Left forelimb (tissue), 1 donor: ENCODE results near the gene UBE2I.
"Not testable (repeated sequence)": the region's sequence is repeated elsewhere in the genome, so short reads cannot be mapped to it uniquely, and the experiment has no call there.

Experiments used
- DNase-seq: peaks from one replicate; pipeline ENCODE4 v3.0.0-alpha.2; 2018; ENCODE audit warnings: low spot score

The UBE2I gene

GRCh38 chr16:1308977-1309885 lies at the start of gene UBE2I:
Gene UBE2I (plus strand): TSS chr16:1309636. CDS start chr16:1314031, 4,395 bp downstream.
- DNase-seq: peak; percentile 99

- DNase-seq: no peak
These were observed 49.7 kb upstream of the UBE2I start for GRCh38 chr16:1259760-1260068.

GRCh38 chr16:1260101-1260680 lies 49.2 kb upstream of the UBE2I start:
- peak; percentile 60 for DNase-seq

- DNase-seq: peak; percentile 60
These were observed 48.1 kb upstream of the UBE2I start for GRCh38 chr16:1261131-1261892.

- DNase-seq: no peak
These were observed 47.1 kb upstream of the UBE2I start for GRCh38 chr16:1262210-1262845.

GRCh38 chr16:1262846-1263221 lies 46.6 kb upstream of the UBE2I start:
- DNase-seq: no peak

GRCh38 chr16:1263591-1264344 lies 45.7 kb upstream of the UBE2I start:
- DNase-seq: no peak

GRCh38 chr16:1264345-1265089 lies 44.9 kb upstream of the UBE2I start:
- DNase-seq: no peak

- no peak for DNase-seq
These were observed 44.3 kb upstream of the UBE2I start for GRCh38 chr16:1265090-1265630.

GRCh38 chr16:1265826-1266225 lies 43.6 kb upstream of the UBE2I start:
- DNase-seq: no peak

- DNase-seq: not testable (repeated sequence)
These were observed 40.0 kb upstream of the UBE2I start for GRCh38 chr16:1269418-1269817.

- DNase-seq: peak; percentile 62
These were observed 38.1 kb upstream of the UBE2I start for GRCh38 chr16:1271380-1271723.

- peak; percentile 72 for DNase-seq
These were observed 37.6 kb upstream of the UBE2I start for GRCh38 chr16:1271724-1272413.

GRCh38 chr16:1272453-1273198 lies 36.8 kb upstream of the UBE2I start:
- DNase-seq: no peak

GRCh38 chr16:1273816-1274215 lies 35.6 kb upstream of the UBE2I start:
- peak; percentile 53 for DNase-seq

GRCh38 chr16:1274767-1275166 lies 34.7 kb upstream of the UBE2I start:
- DNase-seq: no peak

GRCh38 chr16:1275791-1276579 lies 33.5 kb upstream of the UBE2I start:
- DNase-seq: peak; percentile 55

- no peak for DNase-seq
These were observed 32.9 kb upstream of the UBE2I start for GRCh38 chr16:1276580-1276878.

GRCh38 chr16:1277151-1277598 lies 32.3 kb upstream of the UBE2I start:
- DNase-seq: peak; percentile 60
